ENCODE data around the gene KRT72.

The KRT72 gene

GRCh38 chr12:52630008-52630500 lies 28.8 kb upstream of the KRT72 start:
- no peak for DNase-seq (ENCODE audit: low read depth, low spot score)

- DNase-seq (ENCODE audit: low read depth, low spot score) = no peak
Measured at GRCh38 chr12:52629281-52630007, 28.2 kb upstream of the KRT72 start.

- no peak for DNase-seq (ENCODE audit: low read depth, low spot score)
Measured at GRCh38 chr12:52628841-52629240, 27.6 kb upstream of the KRT72 start.

GRCh38 chr12:52628111-52628507 lies 26.8 kb upstream of the KRT72 start:
- no peak for DNase-seq (ENCODE audit: low read depth, low spot score)

GRCh38 chr12:52627395-52628110 lies 26.3 kb upstream of the KRT72 start:
- no peak for DNase-seq (ENCODE audit: low read depth, low spot score)

- DNase-seq (ENCODE audit: low read depth, low spot score) = no peak
Measured at GRCh38 chr12:52622349-52622748, 21.1 kb upstream of the KRT72 start.

- DNase-seq (ENCODE audit: low read depth, low spot score) = no peak
Measured at GRCh38 chr12:52618866-52619265, 17.6 kb upstream of the KRT72 start.

- no peak for DNase-seq (ENCODE audit: low read depth, low spot score)
Measured at GRCh38 chr12:52618216-52618615, 17.0 kb upstream of the KRT72 start, which contains the start of gene KRT73. KRT73 (minus strand) TSS chr12:52618559; CDS start chr12:52618524, 35 bp downstream.

- no peak for DNase-seq (ENCODE audit: low read depth, low spot score)
Measured at GRCh38 chr12:52617403-52617785, 16.1 kb upstream of the KRT72 start.

GRCh38 chr12:52616680-52617402 lies 15.6 kb upstream of the KRT72 start:
- DNase-seq (ENCODE audit: low read depth, low spot score) = no peak

GRCh38 chr12:52615912-52616311 lies 14.6 kb upstream of the KRT72 start:
- DNase-seq (ENCODE audit: low read depth, low spot score) = no peak

- DNase-seq (ENCODE audit: low read depth, low spot score) = no peak
Measured at GRCh38 chr12:52615208-52615868, 14.1 kb upstream of the KRT72 start.

GRCh38 chr12:52614381-52615207 lies 13.3 kb upstream of the KRT72 start:
- DNase-seq (ENCODE audit: low read depth, low spot score) = no peak

GRCh38 chr12:52613384-52614030 lies 12.2 kb upstream of the KRT72 start:
- no peak for DNase-seq (ENCODE audit: low read depth, low spot score)

GRCh38 chr12:52612431-52613383 lies 11.4 kb upstream of the KRT72 start:
- no peak for DNase-seq (ENCODE audit: low read depth, low spot score)

- no peak for DNase-seq (ENCODE audit: low read depth, low spot score)
Measured at GRCh38 chr12:52611080-52611468, 9.8 kb upstream of the KRT72 start.

- DNase-seq (ENCODE audit: low read depth, low spot score) = no peak
Measured at GRCh38 chr12:52608826-52609630, 7.8 kb upstream of the KRT72 start.

- no peak for DNase-seq (ENCODE audit: low read depth, low spot score)
Measured at GRCh38 chr12:52608161-52608560, 6.9 kb upstream of the KRT72 start.
